ENCODE measurements around the gene LIN37. TPM values are rescaled to one million over a fixed set of nuclear protein-coding genes. Genes with fewer than 3 reads are reported as not detected.
"Not testable (repeated sequence)": the region's sequence is repeated elsewhere in the genome, so short reads cannot be mapped to it uniquely, and the experiment has no call there.

LIN37 gene
- total and polyA plus RNA-seq, 4 donors, result 2.6 to 7.0 (median 6.1) TPM

DNA sequence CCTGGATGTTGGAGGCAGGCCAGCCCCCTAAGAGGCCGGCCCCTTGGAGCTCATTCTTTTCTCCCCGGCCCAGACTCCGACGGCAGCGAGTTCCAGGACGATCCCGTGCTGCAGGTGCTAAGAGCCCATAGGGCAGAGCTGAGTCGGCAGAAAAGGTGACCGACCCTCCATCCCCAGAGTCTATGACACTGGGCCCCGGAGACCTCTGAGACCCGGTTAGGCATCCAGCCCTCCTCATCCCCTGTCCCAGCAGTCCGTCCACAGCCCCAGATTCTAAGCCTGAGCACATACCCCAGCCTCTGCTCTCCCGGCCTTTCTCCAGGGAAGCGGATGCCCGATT is 19.7 kb downstream of the LIN37 start:
- no peak for TF ChIP-seq FOXA1 (IDR thresholded peaks at IDR 0.05)
- TF ChIP-seq, protein P1, sequence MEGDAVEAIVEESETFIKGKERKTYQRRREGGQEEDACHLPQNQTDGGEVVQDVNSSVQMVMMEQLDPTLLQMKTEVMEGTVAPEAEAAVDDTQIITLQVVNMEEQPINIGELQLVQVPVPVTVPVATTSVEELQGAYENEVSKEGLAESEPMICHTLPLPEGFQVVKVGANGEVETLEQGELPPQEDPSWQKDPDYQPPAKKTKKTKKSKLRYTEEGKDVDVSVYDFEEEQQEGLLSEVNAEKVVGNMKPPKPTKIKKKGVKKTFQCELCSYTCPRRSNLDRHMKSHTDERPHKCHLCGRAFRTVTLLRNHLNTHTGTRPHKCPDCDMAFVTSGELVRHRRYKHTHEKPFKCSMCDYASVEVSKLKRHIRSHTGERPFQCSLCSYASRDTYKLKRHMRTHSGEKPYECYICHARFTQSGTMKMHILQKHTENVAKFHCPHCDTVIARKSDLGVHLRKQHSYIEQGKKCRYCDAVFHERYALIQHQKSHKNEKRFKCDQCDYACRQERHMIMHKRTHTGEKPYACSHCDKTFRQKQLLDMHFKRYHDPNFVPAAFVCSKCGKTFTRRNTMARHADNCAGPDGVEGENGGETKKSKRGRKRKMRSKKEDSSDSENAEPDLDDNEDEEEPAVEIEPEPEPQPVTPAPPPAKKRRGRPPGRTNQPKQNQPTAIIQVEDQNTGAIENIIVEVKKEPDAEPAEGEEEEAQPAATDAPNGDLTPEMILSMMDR (IDR thresholded peaks at IDR 0.05; ENCODE audit: low read depth, low read length, missing input control), result no peak
- no peak for TF ChIP-seq HNF4G (IDR thresholded peaks at IDR 0.05)
- no peak for TF ChIP-seq TAF1 (conservative IDR thresholded peaks at IDR 0.05)
- no peak overlapping the region for H3K27ac ChIP-seq (ENCODE audit: low read depth in 1 of 2, low read length in 2 of 2)

DNA sequence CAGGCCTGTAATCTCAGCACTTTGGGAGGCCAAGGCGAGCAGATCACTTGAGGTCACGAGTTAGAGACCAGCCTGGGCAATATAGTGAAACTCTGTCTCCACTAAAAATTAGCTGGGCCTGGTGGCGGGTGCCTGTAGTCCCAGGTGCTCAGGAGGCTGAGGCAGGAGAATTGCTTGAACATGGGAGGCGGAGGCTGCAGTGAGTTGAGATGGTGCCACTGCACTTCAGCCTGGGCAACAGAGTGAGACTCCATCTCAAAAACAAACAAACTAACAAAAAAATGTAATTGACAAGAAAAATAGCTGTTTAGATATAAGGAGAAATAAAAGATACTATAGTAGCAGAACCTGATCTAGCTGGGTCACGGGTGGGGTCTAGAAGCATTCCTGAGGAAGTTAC is 24.0 kb downstream of the LIN37 start:
- not testable (repeated sequence) for H3K4me1 ChIP-seq (ENCODE audit: control insufficient read depth in 4 of 4, insufficient read depth in 4 of 4, low read length in 3 of 4); H3K27ac ChIP-seq (ENCODE audit: low read depth in 1 of 2, low read length in 2 of 2); H3K9ac ChIP-seq (ENCODE audit: low read depth in 1 of 2, low read length in 2 of 2); H3K27me3 ChIP-seq (ENCODE audit: control insufficient read depth in 4 of 4, insufficient read depth in 4 of 4, low read length in 3 of 4); H3K4me3 ChIP-seq (ENCODE audit: low read depth in 1 of 3, low read length in 3 of 3); H3K36me3 ChIP-seq (ENCODE audit: control insufficient read depth in 4 of 4, insufficient read depth in 3 of 4, low read depth in 1 of 4, low read length in 3 of 4); H3K9me3 ChIP-seq (ENCODE audit: control insufficient read depth in 4 of 4, low read length in 3 of 4); DNase-seq (ENCODE audit: low spot score)
- WGBS, result 95% methylated on average over 5 of the region's 5 CpGs

More for the DNA sequence above, 19.7 kb downstream of the LIN37 start:
- no peak overlapping the region for H3K9ac ChIP-seq (ENCODE audit: low read depth in 1 of 2, low read length in 2 of 2)
- H3K4me1 ChIP-seq (ENCODE audit: control insufficient read depth in 4 of 4, insufficient read depth in 4 of 4, low read length in 3 of 4), result no peaks in the 10 kb centered on the region
- no peak for DNase-seq (ENCODE audit: low spot score)
- no peaks in the 10 kb centered on the region for H3K27me3 ChIP-seq (ENCODE audit: control insufficient read depth in 4 of 4, insufficient read depth in 4 of 4, low read length in 3 of 4)
- WGBS, result 89% methylated on average over 15 of the region's 15 CpGs
- H3K4me3 ChIP-seq (ENCODE audit: low read depth in 1 of 3, low read length in 3 of 3), result no peak overlapping the region
- H3K9me3 ChIP-seq (ENCODE audit: control insufficient read depth in 4 of 4, low read length in 3 of 4), result no peaks in the 10 kb centered on the region
- peaks cover 3 to 6% (median 5%) of the 10 kb centered on the region in 4 donors for H3K36me3 ChIP-seq (ENCODE audit: control insufficient read depth in 4 of 4, insufficient read depth in 3 of 4, low read depth in 1 of 4, low read length in 3 of 4)

DNA sequence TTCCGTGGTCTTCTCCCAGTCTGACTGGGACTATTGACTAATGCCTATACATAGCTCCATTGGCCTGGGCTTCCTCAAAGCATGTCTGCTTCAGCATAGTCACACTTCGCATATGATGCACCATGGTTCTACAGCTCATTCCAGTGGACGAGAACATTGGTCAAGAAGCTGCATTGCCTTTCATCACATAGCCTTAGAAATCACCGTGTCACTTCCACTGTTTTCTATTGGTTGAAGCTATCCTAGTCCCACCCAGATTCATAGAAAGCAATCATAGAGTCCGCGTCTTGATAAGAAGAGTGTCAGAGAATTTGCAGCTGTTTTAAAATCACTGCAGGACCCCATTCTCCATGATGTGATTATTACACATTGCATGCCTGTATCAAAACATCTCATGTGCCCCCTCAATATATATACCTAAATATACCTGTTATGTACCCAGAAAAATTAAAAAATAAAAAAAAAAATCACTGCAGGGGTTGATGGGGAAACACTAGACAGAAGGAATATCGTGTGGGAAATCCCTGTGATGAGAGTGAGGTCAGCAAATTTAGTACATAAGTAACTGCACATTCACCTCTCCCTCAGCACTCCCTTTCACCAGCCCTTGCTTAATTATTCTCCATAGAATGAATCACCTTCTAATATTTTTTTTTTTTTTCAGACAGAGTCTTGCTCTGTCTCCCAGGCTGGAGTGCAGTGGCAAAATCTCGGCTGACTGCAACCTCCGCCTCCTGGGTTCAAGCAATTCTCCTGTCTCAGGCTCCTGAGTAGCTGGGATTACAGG is 24.8 kb downstream of the LIN37 start:
- WGBS, result 67% methylated on average over 9 of the region's 9 CpGs
- no peak for DNase-seq (ENCODE audit: low spot score)
- H3K36me3 ChIP-seq (ENCODE audit: control insufficient read depth in 4 of 4, insufficient read depth in 3 of 4, low read depth in 1 of 4, low read length in 3 of 4), result no peaks in the 10 kb centered on the region
- peaks cover 0 to 5% (median 4%) of the 10 kb centered on the region in 4 donors for H3K4me1 ChIP-seq (ENCODE audit: control insufficient read depth in 4 of 4, insufficient read depth in 4 of 4, low read length in 3 of 4)
- H3K27ac ChIP-seq (ENCODE audit: low read depth in 1 of 2, low read length in 2 of 2), result no peak overlapping the region
- no peaks in the 10 kb centered on the region for H3K27me3 ChIP-seq (ENCODE audit: control insufficient read depth in 4 of 4, insufficient read depth in 4 of 4, low read length in 3 of 4)
- no peak overlapping the region for H3K9ac ChIP-seq (ENCODE audit: low read depth in 1 of 2, low read length in 2 of 2)
- no peaks in the 10 kb centered on the region for H3K9me3 ChIP-seq (ENCODE audit: control insufficient read depth in 4 of 4, low read length in 3 of 4)
- no peak overlapping the region for H3K4me3 ChIP-seq (ENCODE audit: low read depth in 1 of 3, low read length in 3 of 3)
- TF ChIP-seq FOXA1 (IDR thresholded peaks at IDR 0.05) (no peak), JUND (IDR thresholded peaks at IDR 0.05) (no peak), RXRA (IDR thresholded peaks at IDR 0.05) (no peak)
- TF ChIP-seq, protein P2, sequence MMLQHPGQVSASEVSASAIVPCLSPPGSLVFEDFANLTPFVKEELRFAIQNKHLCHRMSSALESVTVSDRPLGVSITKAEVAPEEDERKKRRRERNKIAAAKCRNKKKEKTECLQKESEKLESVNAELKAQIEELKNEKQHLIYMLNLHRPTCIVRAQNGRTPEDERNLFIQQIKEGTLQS (IDR thresholded peaks at IDR 0.05), result no peak
- TF ChIP-seq, protein P3, sequence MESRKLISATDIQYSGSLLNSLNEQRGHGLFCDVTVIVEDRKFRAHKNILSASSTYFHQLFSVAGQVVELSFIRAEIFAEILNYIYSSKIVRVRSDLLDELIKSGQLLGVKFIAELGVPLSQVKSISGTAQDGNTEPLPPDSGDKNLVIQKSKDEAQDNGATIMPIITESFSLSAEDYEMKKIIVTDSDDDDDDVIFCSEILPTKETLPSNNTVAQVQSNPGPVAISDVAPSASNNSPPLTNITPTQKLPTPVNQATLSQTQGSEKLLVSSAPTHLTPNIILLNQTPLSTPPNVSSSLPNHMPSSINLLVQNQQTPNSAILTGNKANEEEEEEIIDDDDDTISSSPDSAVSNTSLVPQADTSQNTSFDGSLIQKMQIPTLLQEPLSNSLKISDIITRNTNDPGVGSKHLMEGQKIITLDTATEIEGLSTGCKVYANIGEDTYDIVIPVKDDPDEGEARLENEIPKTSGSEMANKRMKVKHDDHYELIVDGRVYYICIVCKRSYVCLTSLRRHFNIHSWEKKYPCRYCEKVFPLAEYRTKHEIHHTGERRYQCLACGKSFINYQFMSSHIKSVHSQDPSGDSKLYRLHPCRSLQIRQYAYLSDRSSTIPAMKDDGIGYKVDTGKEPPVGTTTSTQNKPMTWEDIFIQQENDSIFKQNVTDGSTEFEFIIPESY (IDR thresholded peaks at IDR 0.05), result no peak

Data from liver (tissue), 9 donors.